ENCODE results near the gene MANSC1. TPM values are rescaled to one million over a fixed set of nuclear protein-coding genes. Genes with fewer than 3 reads are reported as not detected.
A peak's percentile ranks its signal among the peaks of the same experiment; 100 is the strongest.

MANSC1 gene
- total and polyA plus RNA-seq, 2 donors (not counting 1 experiment from before 2014, with no cell fraction given): 0.09 to 0.32 TPM

DNA sequence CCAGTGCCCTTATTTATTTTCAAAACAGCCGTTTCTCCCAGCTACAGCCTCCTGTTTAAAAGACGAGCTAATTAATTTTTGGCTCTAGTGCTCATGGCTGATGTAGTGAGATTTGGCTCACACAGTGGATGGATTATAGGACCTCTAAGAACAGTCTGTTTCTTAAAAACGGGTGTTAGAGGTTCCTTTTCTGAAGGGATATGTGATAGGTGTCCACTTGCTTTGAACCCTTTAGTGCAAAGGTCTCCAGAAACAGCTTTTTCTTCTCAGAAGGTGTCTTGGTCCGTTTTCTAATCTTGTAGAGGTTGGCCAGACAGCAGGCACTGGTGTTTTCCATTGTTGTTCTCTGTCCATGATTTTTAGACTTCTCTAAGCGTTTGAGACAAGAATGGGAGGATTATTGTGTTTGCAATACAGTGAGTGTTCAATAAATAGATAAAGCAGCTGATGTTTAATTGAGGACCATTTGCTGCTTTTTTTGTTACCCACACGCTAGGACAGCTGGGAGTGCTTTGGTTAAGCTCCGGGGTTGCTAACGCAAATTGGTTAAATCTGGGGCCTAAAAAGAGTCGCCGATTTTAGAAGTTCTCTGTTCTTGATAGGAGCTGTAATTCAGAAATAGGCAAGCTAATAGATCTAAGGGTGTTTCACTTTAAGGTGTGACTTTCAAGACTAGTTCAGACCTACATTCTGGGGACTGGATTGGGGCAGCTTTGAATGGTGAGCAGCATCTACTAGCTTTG lies 7.8 kb upstream of the MANSC1 start:
- no peaks in the 10 kb centered on the region for H3K9me3 ChIP-seq (ENCODE audit: control extremely low read depth in 1 of 3, control insufficient read depth in 2 of 3, insufficient read depth in 1 of 3, low read length in 2 of 3)
- peak overlapping the region; percentile 91 to 95 for H3K27ac ChIP-seq (ENCODE audit: low read length in 2 of 2)
- H3K4me1 Mint-ChIP-seq: peaks cover 31% of the 10 kb centered on the region
- ChIA-PET CTCF (interaction anchor here (0.6 to 5.4 kb wide), 21 partner anchors 9 to 776 kb away, joined by 3 to 47 read pairs (median 6); partner anchors contain the start of genes CREBL2 and DUSP16), POLR2A (interaction anchor here (0.6 to 3.3 kb wide), 9 partner anchors 9 to 379 kb away, joined by 3 to 54 read pairs (median 6); partner anchors contain the start of genes CDKN1B, CREBL2 and GPR19)
- intact Hi-C loops (cut with micrococcal nuclease): loop anchor here (1.0 to 10.0 kb wide), 18 partner anchors 18 to 1745 kb away; partner anchors contain the start of genes CREBL2, DDX47, GPR19 and HEBP1
- no peak for ATAC-seq (ENCODE audit: low read depth)
- H3K4me2 ChIP-seq (replicated peaks; ENCODE audit: low read depth, low read length, poor library complexity, severe bottlenecking): peak overlapping the region; percentile 80
- WGBS (ENCODE audit: insufficient coverage): 35% methylated on average over 8 of the region's 10 CpGs
- peak overlapping the region; percentile 92 for H3K4me3 Mint-ChIP-seq
- peaks cover 3% of the 10 kb centered on the region for H3K27me3 Mint-ChIP-seq
- peak overlapping the region; percentile 74 to 93 (median 81) for H3K4me3 ChIP-seq (ENCODE audit: control extremely low read depth in 1 of 5, extremely low read depth in 1 of 5, insufficient read depth in 1 of 5, low read depth in 2 of 5, low read length in 4 of 5)
- no peaks in the 10 kb centered on the region for H3K9me3 Mint-ChIP-seq (ENCODE audit: insufficient read depth)
- peak overlapping the region; percentile 94 for H3K27ac Mint-ChIP-seq
- peaks cover 45% of the 10 kb centered on the region for H3K79me2 ChIP-seq (ENCODE audit: control insufficient read depth, insufficient read depth, low read length)
- DNase-seq: peak; percentile 51
- peak overlapping the region; percentile 83 for H3K9ac ChIP-seq (ENCODE audit: low read length)
- H2AFZ ChIP-seq (ENCODE audit: insufficient read depth, low read depth, low read length, poor library complexity, severe bottlenecking): peak overlapping the region; percentile 66
- no peaks in the 10 kb centered on the region for H4K20me1 ChIP-seq (ENCODE audit: control insufficient read depth, insufficient read depth, low read length, poor library complexity, severe bottlenecking)
- H3K4me1 ChIP-seq (ENCODE audit: control insufficient read depth in 2 of 2, insufficient read depth in 2 of 2, low read length in 2 of 2): peaks cover 21 to 25% of the 10 kb centered on the region in 2 donors
- peaks cover 0 to 4% of the 10 kb centered on the region in 2 experiments for H3K36me3 ChIP-seq (replicated peaks in 1 of 2; ENCODE audit: control extremely low read depth in 1 of 2, control insufficient read depth in 1 of 2, extremely low read depth in 1 of 2, insufficient read depth in 2 of 2, low read length in 1 of 2)
- TF ChIP-seq, protein P1, sequence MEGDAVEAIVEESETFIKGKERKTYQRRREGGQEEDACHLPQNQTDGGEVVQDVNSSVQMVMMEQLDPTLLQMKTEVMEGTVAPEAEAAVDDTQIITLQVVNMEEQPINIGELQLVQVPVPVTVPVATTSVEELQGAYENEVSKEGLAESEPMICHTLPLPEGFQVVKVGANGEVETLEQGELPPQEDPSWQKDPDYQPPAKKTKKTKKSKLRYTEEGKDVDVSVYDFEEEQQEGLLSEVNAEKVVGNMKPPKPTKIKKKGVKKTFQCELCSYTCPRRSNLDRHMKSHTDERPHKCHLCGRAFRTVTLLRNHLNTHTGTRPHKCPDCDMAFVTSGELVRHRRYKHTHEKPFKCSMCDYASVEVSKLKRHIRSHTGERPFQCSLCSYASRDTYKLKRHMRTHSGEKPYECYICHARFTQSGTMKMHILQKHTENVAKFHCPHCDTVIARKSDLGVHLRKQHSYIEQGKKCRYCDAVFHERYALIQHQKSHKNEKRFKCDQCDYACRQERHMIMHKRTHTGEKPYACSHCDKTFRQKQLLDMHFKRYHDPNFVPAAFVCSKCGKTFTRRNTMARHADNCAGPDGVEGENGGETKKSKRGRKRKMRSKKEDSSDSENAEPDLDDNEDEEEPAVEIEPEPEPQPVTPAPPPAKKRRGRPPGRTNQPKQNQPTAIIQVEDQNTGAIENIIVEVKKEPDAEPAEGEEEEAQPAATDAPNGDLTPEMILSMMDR (IDR thresholded peaks at IDR 0.05): no peak
- no peak for TF ChIP-seq EZH2 (IDR thresholded peaks at IDR 0.05; ENCODE audit: borderline replicate concordance, insufficient read depth, low read depth, low read length, poor library complexity, severe bottlenecking)
- no peaks in the 10 kb centered on the region for H3K27me3 ChIP-seq (replicated peaks in 1 of 4; ENCODE audit: control extremely low read depth in 1 of 4, control insufficient read depth in 3 of 4, insufficient read depth in 4 of 4, low read length in 3 of 4)

Measured in B cell (primary cell).